WTC11 (cell line): ENCODE data around the gene PTP4A2.

Source experiments
- ATF3 ChIP-seq: sonication (generic); formaldehyde crosslinking; conservative IDR thresholded peaks from 2 replicates; pipeline ENCODE4 v1.8.1; 2022; ENCODE audit warnings: mild to moderate bottlenecking, missing genetic modification reagents
- CREM ChIP-seq: sonication (generic); formaldehyde crosslinking; IDR thresholded peaks from 2 replicates; pipeline ENCODE4 v1.8.1; 2022; ENCODE audit warnings: mild to moderate bottlenecking, missing genetic modification reagents, moderate library complexity
- CTCF ChIP-seq: fragments of 200-600 bp; IDR thresholded peaks from 2 replicates; pipeline ENCODE4 v1.8.0; 2022; ENCODE audit warnings: antibody characterized with exemption
- JUN ChIP-seq: sonication (generic); formaldehyde crosslinking; IDR thresholded peaks from 2 replicates; pipeline ENCODE4 v1.8.0; 2023; ENCODE audit warnings: mild to moderate bottlenecking, missing genetic modification reagents
- SP1 ChIP-seq: sonication (generic); formaldehyde crosslinking; conservative IDR thresholded peaks from 2 replicates; pipeline ENCODE4 v1.8.1; 2022; ENCODE audit warnings: missing genetic modification reagents
- ZBTB43 ChIP-seq: sonication (generic); formaldehyde crosslinking; IDR thresholded peaks from 2 replicates; pipeline ENCODE4 v1.8.1; 2023; ENCODE audit warnings: mild to moderate bottlenecking, missing genetic modification reagents

GRCh38 chr1:31905093-31905509 lies 33.1 kb downstream of the PTP4A2 start:
- no peak for TF ChIP-seq CTCF
- no peak for TF ChIP-seq ZBTB43 (CRISPR knock-in tag)
- TF ChIP-seq ATF3 (CRISPR knock-in tag): no peak
- no peak for TF ChIP-seq CREM (CRISPR knock-in tag)
- no peak for TF ChIP-seq SP1 (CRISPR knock-in tag)
- no peak for TF ChIP-seq JUN (CRISPR knock-in tag)
